Kidney (tissue), 14 donors: ENCODE data around the gene ALDOC. TPM values are rescaled to one million over a fixed set of nuclear protein-coding genes. Genes with fewer than 3 reads are reported as not detected.

ENCODE experiments used
- DNase-seq, 5 donors: peaks; one replicate each; pipeline ENCODE4 v3.0.0-alpha.2; 2013 to 2020
- FAIRE-seq: peaks from 2 replicates; lab custom pipeline; 2012; peaks lifted over from hg19 to GRCh38; lab: Jason Lieb, UNC
- H3K27ac ChIP-seq, 2 donors: one replicate each; pipeline ENCODE4 v1.7.0; 2013; ENCODE audit warnings: low read depth in 2 of 2, low read length in 2 of 2, inconsistent platforms in 1 of 2
- H3K27me3 ChIP-seq: one replicate; pipeline ENCODE4 v1.7.1; 2013; ENCODE audit warnings: low read length, inconsistent platforms; ENCODE audit not compliant: control insufficient read depth, insufficient read depth
- H3K36me3 ChIP-seq, 3 donors: one replicate each; pipeline versions ENCODE4 v1.7.0 to v1.7.1; 2013; ENCODE audit warnings: low read length in 3 of 3, control low read depth in 1 of 3, inconsistent platforms in 1 of 3; ENCODE audit not compliant: insufficient read depth in 3 of 3, control insufficient read depth in 2 of 3
- H3K4me1 ChIP-seq, 3 donors: one replicate each; pipeline versions ENCODE4 v1.7.0 to v1.7.1; 2013; ENCODE audit warnings: low read length in 3 of 3, inconsistent platforms in 1 of 3, low read depth in 1 of 3; ENCODE audit not compliant: control insufficient read depth in 2 of 3, insufficient read depth in 2 of 3
- H3K4me3 ChIP-seq, 3 donors: one replicate each; pipeline versions ENCODE4 v1.7.0 to v1.8.1; 2013; ENCODE audit warnings: low read length in 3 of 3, control low read depth in 1 of 3, inconsistent platforms in 1 of 3
- H3K9ac ChIP-seq, 3 donors: one replicate each; pipeline versions ENCODE4 v1.7.0 to v1.7.1; 2013; ENCODE audit warnings: low read length in 3 of 3, control low read depth in 1 of 3, inconsistent platforms in 1 of 3
- H3K9me3 ChIP-seq, 3 donors: one replicate each; pipeline versions ENCODE4 v1.7.0 to v1.7.1; 2013; ENCODE audit warnings: low read length in 3 of 3, control low read depth in 1 of 3, inconsistent platforms in 1 of 3; ENCODE audit not compliant: control insufficient read depth in 2 of 3, insufficient read depth in 1 of 3
- intact Hi-C: fragments of 100-400 bp; cut with DNase I; formaldehyde crosslinking; loops from one replicate; pipeline ENCODE4 v1.11.1; 2022
- polyA plus RNA-seq: library from polyadenylated mRNA; stranded (reverse); fragments of 350-450 nt; fragmentation: Illumina TruSeq; extraction: RNeasy Lipid Tissue Mini Kit (QIAGEN cat#74804); gene quantifications from one replicate; pipeline ENCODE4 v1.2.3, GENCODE V29; 2014; ENCODE audit warnings: low read depth, low replicate concordance; ENCODE audit not compliant: insufficient read depth
- total RNA-seq: library from RNA; stranded (reverse); fragmentation: NEBNext Ultra II Directional; extraction: Animal tissue kit (Norgen Biotek cat#: 25700); gene quantifications from one replicate; pipeline ENCODE4 v1.2.1, GENCODE V29; 2021
- TF ChIP-seq, protein P1 (sequence below): IDR thresholded peaks from 3 replicates; pipeline ENCODE4 v1.5.1; 2012; ENCODE audit warnings: mild to moderate bottlenecking, moderate library complexity, borderline replicate concordance; ENCODE audit not compliant: insufficient read depth; ENCODE audit errors: extremely low read depth
- donor health status: control.
- donor health status: control.
- donor health status: control.
- donor health status: control.
- donor health status: control.
- donor health status: DM: yes; HTN: yes; CAD: no.
- donor health status: Normal renal cell carcinoma (clear cell type).

Gene ALDOC
- total and polyA plus RNA-seq, 2 donors from 2014 or later = 7.1 to 21.9 TPM

- Histone ChIP-seq H3K4me1 (no peaks in the 10 kb centered on the region), H3K4me3 (no peak overlapping the region), H3K27me3 (no peaks in the 10 kb centered on the region), H3K27ac (no peak overlapping the region), H3K36me3 (peaks cover 5 to 30% (median 5%) of the 10 kb centered on the region in 3 donors), H3K9me3 (no peaks in the 10 kb centered on the region), H3K9ac (no peak overlapping the region)
- DNase-seq = no peak
- TF ChIP-seq, protein P1, sequence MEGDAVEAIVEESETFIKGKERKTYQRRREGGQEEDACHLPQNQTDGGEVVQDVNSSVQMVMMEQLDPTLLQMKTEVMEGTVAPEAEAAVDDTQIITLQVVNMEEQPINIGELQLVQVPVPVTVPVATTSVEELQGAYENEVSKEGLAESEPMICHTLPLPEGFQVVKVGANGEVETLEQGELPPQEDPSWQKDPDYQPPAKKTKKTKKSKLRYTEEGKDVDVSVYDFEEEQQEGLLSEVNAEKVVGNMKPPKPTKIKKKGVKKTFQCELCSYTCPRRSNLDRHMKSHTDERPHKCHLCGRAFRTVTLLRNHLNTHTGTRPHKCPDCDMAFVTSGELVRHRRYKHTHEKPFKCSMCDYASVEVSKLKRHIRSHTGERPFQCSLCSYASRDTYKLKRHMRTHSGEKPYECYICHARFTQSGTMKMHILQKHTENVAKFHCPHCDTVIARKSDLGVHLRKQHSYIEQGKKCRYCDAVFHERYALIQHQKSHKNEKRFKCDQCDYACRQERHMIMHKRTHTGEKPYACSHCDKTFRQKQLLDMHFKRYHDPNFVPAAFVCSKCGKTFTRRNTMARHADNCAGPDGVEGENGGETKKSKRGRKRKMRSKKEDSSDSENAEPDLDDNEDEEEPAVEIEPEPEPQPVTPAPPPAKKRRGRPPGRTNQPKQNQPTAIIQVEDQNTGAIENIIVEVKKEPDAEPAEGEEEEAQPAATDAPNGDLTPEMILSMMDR = no peak
- no peak for FAIRE-seq
- intact Hi-C loops = no loop called here
Measured at GRCh38 chr17:28592260-28592659, 15.6 kb upstream of the ALDOC start.

- H3K36me3 ChIP-seq = peaks cover 6 to 50% (median 31%) of the 10 kb centered on the region in 3 donors
- no peaks in the 10 kb centered on the region for H3K27me3 ChIP-seq
- no peak overlapping the region for H3K9ac ChIP-seq
- FAIRE-seq (no peak), DNase-seq (no peak)
- no peaks in the 10 kb centered on the region for H3K9me3 ChIP-seq
- no peak overlapping the region for H3K27ac ChIP-seq
- no peak overlapping the region for H3K4me3 ChIP-seq
- H3K4me1 ChIP-seq = no peaks in the 10 kb centered on the region
- TF ChIP-seq, protein P1 = no peak
- intact Hi-C loops = no loop called here
Measured at GRCh38 chr17:28585851-28586250, 9.2 kb upstream of the ALDOC start.

- H3K27ac ChIP-seq = no peak overlapping the region
- H3K4me3 ChIP-seq = no peak overlapping the region
- TF ChIP-seq, protein P1 = no peak
- H3K4me1 ChIP-seq = no peaks in the 10 kb centered on the region
- H3K27me3 ChIP-seq = no peaks in the 10 kb centered on the region
- intact Hi-C loops = no loop called here
- FAIRE-seq (no peak), DNase-seq (no peak)
- H3K9ac ChIP-seq = no peak overlapping the region
- no peaks in the 10 kb centered on the region for H3K9me3 ChIP-seq
- H3K36me3 ChIP-seq = peaks cover 6 to 50% (median 31%) of the 10 kb centered on the region in 3 donors
Measured at GRCh38 chr17:28584434-28584833, 7.7 kb upstream of the ALDOC start.

GRCh38 chr17:28582513-28582912 lies 5.8 kb upstream of the ALDOC start:
- no peak for FAIRE-seq
- H3K4me3 ChIP-seq = no peak overlapping the region
- H3K4me1 ChIP-seq = no peaks in the 10 kb centered on the region
- TF ChIP-seq, protein P1 = no peak
- H3K27ac ChIP-seq = no peak overlapping the region
- no peak overlapping the region for H3K9ac ChIP-seq
- no peak for DNase-seq
- H3K9me3 ChIP-seq = no peaks in the 10 kb centered on the region
- no peaks in the 10 kb centered on the region for H3K27me3 ChIP-seq
- peaks cover 8 to 53% (median 32%) of the 10 kb centered on the region in 3 donors for H3K36me3 ChIP-seq
- intact Hi-C loops = no loop called here
